ENCODE data around the gene PRKN. TPM values are rescaled to one million over a fixed set of nuclear protein-coding genes. Genes with fewer than 3 reads are reported as not detected.

The PRKN gene
- polyA plus RNA-seq, 6 donors from 2014 or later: 1.4 to 9.3 (median 3.6) TPM

DNA sequence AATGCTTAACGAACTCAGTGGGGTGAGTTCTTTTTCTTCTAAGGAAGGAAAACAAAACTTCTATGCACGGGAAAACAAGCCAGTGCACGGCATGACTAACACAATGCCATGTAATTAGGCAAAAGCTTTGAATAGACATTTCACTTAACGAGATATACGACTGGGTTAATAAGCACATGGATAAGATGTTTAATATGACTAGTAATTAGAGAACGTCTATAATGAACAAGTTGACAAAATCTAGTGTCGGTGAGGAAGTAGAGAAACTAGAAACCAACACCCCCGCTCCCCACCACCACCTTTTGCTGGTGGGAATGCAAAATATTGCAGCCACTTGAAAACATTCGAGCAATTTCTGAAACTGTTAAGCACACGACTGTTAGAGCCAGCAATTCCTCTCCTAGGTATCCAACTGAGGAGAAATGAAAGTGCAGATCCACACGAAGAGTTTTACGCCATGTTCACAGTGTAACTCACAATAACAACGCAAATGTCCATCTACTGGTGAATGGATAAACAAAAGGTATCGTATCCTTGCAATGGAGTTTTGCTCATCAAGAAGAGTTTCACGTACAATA, 808.8 kb downstream of the PRKN start:
- Mint-ChIP-seq H3K4me1 (no peaks in the 10 kb centered on the region), H3K9me3 (peaks cover 0 to 3% (median 0%) of the 10 kb centered on the region in 7 donors), H3K36me3 (no peaks in the 10 kb centered on the region), H3K27ac (no peak overlapping the region), H3K4me3 (no peak overlapping the region), H3K27me3 (no peaks in the 10 kb centered on the region)
- DNase-seq (no peak), ATAC-seq (ENCODE audit: low read depth in 2 of 2) (no peak)

DNA sequence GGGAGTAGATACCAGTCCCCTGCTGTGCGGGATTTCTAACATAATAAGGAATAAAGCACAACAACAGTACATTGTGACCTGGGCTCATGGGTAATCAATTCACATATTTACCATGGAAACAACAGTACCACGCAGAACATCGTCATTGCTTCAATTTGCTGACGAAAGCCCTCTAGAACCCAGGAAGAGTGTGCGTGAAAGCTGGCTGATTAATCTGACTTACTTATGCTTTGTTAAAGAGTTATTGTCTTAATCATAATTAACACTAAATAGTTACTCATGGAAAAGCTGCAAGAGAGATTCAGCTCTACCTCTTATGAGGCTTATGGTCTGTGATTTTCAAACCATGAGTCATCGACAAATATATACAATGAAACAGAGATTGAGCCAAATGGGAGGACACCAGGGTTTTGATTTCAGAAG, 809.4 kb downstream of the PRKN start:
- no peak for DNase-seq
- H3K27ac Mint-ChIP-seq: no peak overlapping the region
- no peaks in the 10 kb centered on the region for H3K27me3 Mint-ChIP-seq
- H3K4me1 Mint-ChIP-seq: no peaks in the 10 kb centered on the region
- ATAC-seq (ENCODE audit: low read depth in 2 of 2): no peak
- H3K4me3 Mint-ChIP-seq: no peak overlapping the region
- H3K36me3 Mint-ChIP-seq: no peaks in the 10 kb centered on the region
- H3K9me3 Mint-ChIP-seq: peaks cover 0 to 3% (median 0%) of the 10 kb centered on the region in 7 donors

GRCh38 chr6:161917645-161918044, 809.9 kb downstream of the PRKN start:
- peaks cover 0 to 3% (median 0%) of the 10 kb centered on the region in 7 donors for H3K9me3 Mint-ChIP-seq

DNA sequence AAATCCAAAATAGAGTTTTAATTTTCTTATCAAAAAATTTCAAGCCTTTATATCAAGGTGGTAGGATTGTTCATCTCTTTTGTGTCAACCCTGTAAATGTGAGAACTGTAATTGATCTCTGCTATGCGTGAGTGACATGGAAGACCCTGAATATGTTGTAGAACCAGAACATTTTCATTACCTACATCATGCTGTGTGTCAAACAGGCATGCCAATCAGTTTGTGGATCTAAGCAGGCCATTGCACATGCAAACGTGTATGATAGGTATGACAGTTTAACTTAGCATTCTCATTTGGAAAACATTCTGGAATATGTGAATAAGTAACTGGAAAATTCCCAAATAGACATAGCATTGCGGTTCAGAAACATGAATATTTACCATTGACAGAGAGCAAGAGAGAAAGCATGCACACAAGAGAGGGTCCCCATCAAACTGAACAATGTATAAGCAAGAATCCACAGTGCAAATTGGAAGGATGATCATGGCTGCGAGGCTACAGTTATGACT, 812.1 kb downstream of the PRKN start:
- DNase-seq: no peak
- Mint-ChIP-seq H3K4me1 (no peaks in the 10 kb centered on the region), H3K27me3 (no peaks in the 10 kb centered on the region), H3K36me3 (no peaks in the 10 kb centered on the region), H3K9me3 (peaks cover 0 to 3% (median 0%) of the 10 kb centered on the region in 7 donors), H3K27ac (no peak overlapping the region), H3K4me3 (no peak overlapping the region)
- ATAC-seq (ENCODE audit: low read depth in 2 of 2): no peak

More at GRCh38 chr6:161917645-161918044, 809.9 kb downstream of the PRKN start:
- Mint-ChIP-seq H3K36me3 (no peaks in the 10 kb centered on the region), H3K4me1 (no peaks in the 10 kb centered on the region), H3K27me3 (no peaks in the 10 kb centered on the region), H3K4me3 (no peak overlapping the region), H3K27ac (no peak overlapping the region)
- ATAC-seq (ENCODE audit: low read depth in 2 of 2) (no peak), DNase-seq (no peak)

- Mint-ChIP-seq H3K27me3 (peaks cover 0 to 3% (median 0%) of the 10 kb centered on the region in 3 donors), H3K4me1 (no peaks in the 10 kb centered on the region), H3K27ac (no peak overlapping the region), H3K36me3 (peaks cover 0 to 7% of the 10 kb centered on the region in 2 donors), H3K9me3 (peaks cover 0 to 5% (median 0%) of the 10 kb centered on the region in 7 donors), H3K4me3 (no peak overlapping the region)
- ATAC-seq (ENCODE audit: low read depth in 2 of 2) (no peak), DNase-seq (no peak)
Measured at GRCh38 chr6:161908872-161909271, 818.7 kb downstream of the PRKN start.

- ATAC-seq (ENCODE audit: low read depth in 2 of 2) (no peak), DNase-seq (no peak)
- no peak overlapping the region for H3K27ac Mint-ChIP-seq
- no peaks in the 10 kb centered on the region for H3K4me1 Mint-ChIP-seq
- peaks cover 0 to 7% of the 10 kb centered on the region in 2 donors for H3K36me3 Mint-ChIP-seq
- H3K4me3 Mint-ChIP-seq: no peak overlapping the region
- H3K9me3 Mint-ChIP-seq: peaks cover 0 to 5% (median 0%) of the 10 kb centered on the region in 7 donors
- peaks cover 0 to 3% (median 0%) of the 10 kb centered on the region in 3 donors for H3K27me3 Mint-ChIP-seq
Measured at GRCh38 chr6:161906571-161906970, 821.0 kb downstream of the PRKN start.

- H3K4me3 Mint-ChIP-seq: no peak overlapping the region
- no peaks in the 10 kb centered on the region for H3K4me1 Mint-ChIP-seq
- H3K9me3 Mint-ChIP-seq: no peaks in the 10 kb centered on the region
- no peaks in the 10 kb centered on the region for H3K27me3 Mint-ChIP-seq
- DNase-seq (no peak), ATAC-seq (ENCODE audit: low read depth in 2 of 2) (no peak)
- no peaks in the 10 kb centered on the region for H3K36me3 Mint-ChIP-seq
- H3K27ac Mint-ChIP-seq: no peak overlapping the region
Measured at GRCh38 chr6:161903584-161904212, 823.9 kb downstream of the PRKN start.

GRCh38 chr6:161901740-161902426, 825.7 kb downstream of the PRKN start:
- no peaks in the 10 kb centered on the region for H3K27me3 Mint-ChIP-seq
- H3K4me1 Mint-ChIP-seq: no peaks in the 10 kb centered on the region
- DNase-seq (no peak), ATAC-seq (ENCODE audit: low read depth in 2 of 2) (no peak)
- no peak overlapping the region for H3K27ac Mint-ChIP-seq
- no peak overlapping the region for H3K4me3 Mint-ChIP-seq
- no peaks in the 10 kb centered on the region for H3K36me3 Mint-ChIP-seq
- peaks cover 0 to 3% (median 0%) of the 10 kb centered on the region in 7 donors for H3K9me3 Mint-ChIP-seq

DNA sequence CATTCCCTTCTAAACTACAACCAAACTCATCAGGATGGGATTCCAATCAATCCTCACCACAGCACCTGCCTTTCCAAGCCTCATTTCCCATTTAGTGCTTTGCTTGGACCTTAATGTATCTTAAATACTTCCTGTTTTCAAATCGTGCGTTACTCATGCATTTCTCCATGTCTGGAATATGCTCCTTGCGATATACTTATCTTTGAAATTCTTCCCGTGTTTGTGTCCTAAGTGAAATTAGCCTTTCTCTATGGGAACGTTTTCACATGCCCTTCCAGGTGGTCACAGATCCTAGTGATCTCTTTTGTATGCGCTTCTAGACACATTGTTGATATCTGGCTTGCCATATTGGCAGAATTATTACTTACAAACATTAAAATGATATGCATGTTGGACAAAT, 833.1 kb downstream of the PRKN start:
- no peak for ATAC-seq (ENCODE audit: low read depth in 2 of 2)
- Mint-ChIP-seq H3K9me3 (peaks cover 0 to 6% (median 3%) of the 10 kb centered on the region in 7 donors), H3K27ac (no peak overlapping the region), H3K4me1 (no peaks in the 10 kb centered on the region), H3K36me3 (no peaks in the 10 kb centered on the region), H3K4me3 (no peak overlapping the region), H3K27me3 (no peaks in the 10 kb centered on the region)
- no peak for DNase-seq

GRCh38 chr6:161891542-161891941, 836.0 kb downstream of the PRKN start:
- no peaks in the 10 kb centered on the region for H3K36me3 Mint-ChIP-seq
- H3K4me3 Mint-ChIP-seq: no peak overlapping the region
- no peak for DNase-seq
- ATAC-seq (ENCODE audit: low read depth in 2 of 2): no peak
- H3K27ac Mint-ChIP-seq: no peak overlapping the region
- H3K27me3 Mint-ChIP-seq: no peaks in the 10 kb centered on the region
- peaks cover 0 to 6% (median 0%) of the 10 kb centered on the region in 7 donors for H3K9me3 Mint-ChIP-seq
- H3K4me1 Mint-ChIP-seq: no peaks in the 10 kb centered on the region

- H3K4me3 Mint-ChIP-seq: no peak overlapping the region
- peaks cover 0 to 6% (median 0%) of the 10 kb centered on the region in 7 donors for H3K9me3 Mint-ChIP-seq
- H3K27me3 Mint-ChIP-seq: no peaks in the 10 kb centered on the region
Measured at GRCh38 chr6:161890832-161891297, 836.7 kb downstream of the PRKN start.

GRCh38 chr6:161890133-161890831, 837.3 kb downstream of the PRKN start:
- H3K4me1 Mint-ChIP-seq: no peaks in the 10 kb centered on the region
- DNase-seq: no peak
- no peak for ATAC-seq (ENCODE audit: low read depth in 2 of 2)
- H3K36me3 Mint-ChIP-seq: no peaks in the 10 kb centered on the region
- H3K9me3 Mint-ChIP-seq: peaks cover 0 to 6% (median 0%) of the 10 kb centered on the region in 7 donors
- H3K27me3 Mint-ChIP-seq: no peaks in the 10 kb centered on the region
- no peak overlapping the region for H3K27ac Mint-ChIP-seq
- no peak overlapping the region for H3K4me3 Mint-ChIP-seq

More at GRCh38 chr6:161890832-161891297, 836.7 kb downstream of the PRKN start:
- ATAC-seq (ENCODE audit: low read depth in 2 of 2) (no peak), DNase-seq (no peak)
- Mint-ChIP-seq H3K36me3 (no peaks in the 10 kb centered on the region), H3K27ac (no peak overlapping the region), H3K4me1 (no peaks in the 10 kb centered on the region)

DNA sequence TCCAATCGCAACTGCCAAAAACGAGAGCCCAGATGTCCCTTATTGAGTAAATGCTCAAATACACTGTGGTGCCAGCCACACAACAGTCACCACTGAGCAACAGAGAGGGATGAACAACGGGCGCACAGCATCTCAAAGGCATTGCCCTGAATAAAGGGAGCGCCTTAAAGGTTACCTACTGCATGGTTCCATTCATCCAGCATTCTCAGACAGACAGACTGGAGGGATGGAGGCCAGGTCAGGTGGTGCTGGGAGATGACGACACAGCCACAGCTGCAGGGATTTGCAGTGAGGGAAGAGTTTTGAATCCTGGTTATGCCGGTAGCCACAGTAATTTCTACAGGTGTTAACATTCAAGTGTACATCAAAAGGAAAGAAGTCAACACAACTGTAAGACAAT, 838.2 kb downstream of the PRKN start:
- DNase-seq: no peak
- Mint-ChIP-seq H3K4me1 (no peaks in the 10 kb centered on the region), H3K9me3 (peaks cover 0 to 4% (median 0%) of the 10 kb centered on the region in 7 donors), H3K4me3 (no peak overlapping the region), H3K27me3 (no peaks in the 10 kb centered on the region), H3K36me3 (no peaks in the 10 kb centered on the region), H3K27ac (no peak overlapping the region)
- no peak for ATAC-seq (ENCODE audit: low read depth in 2 of 2)

All from naive B cell (primary cell).